PFSK-1 (cell line): ENCODE data around the gene REEP5.

Source experiments
- POLR2AphosphoS5 ChIP-seq: IDR thresholded peaks from 2 replicates; pipeline ENCODE4 v1.6.1; 2012; ENCODE audit warnings: low read depth, mild to moderate bottlenecking, control low read depth, low read length, moderate library complexity
- SIN3A ChIP-seq: IDR thresholded peaks from 2 replicates; pipeline ENCODE4 v1.6.1; 2012; ENCODE audit warnings: mild to moderate bottlenecking, low read length, moderate library complexity, borderline replicate concordance; ENCODE audit not compliant: insufficient read depth
- TAF1 ChIP-seq: IDR thresholded peaks from 2 replicates; pipeline ENCODE4 v1.6.1; 2012; ENCODE audit warnings: low read length, control low read depth, borderline replicate concordance; ENCODE audit not compliant: insufficient read depth
- TF ChIP-seq, protein P1 (sequence below), 2 experiments: IDR thresholded peaks; 2 replicates each; pipeline versions ENCODE4 v1.6.1 to v1.8.0; 2011 to 2012; ENCODE audit warnings: low read depth in 2 of 2, low read length in 2 of 2, control low read depth in 1 of 2, inconsistent platforms in 1 of 2, mild to moderate bottlenecking in 1 of 2, moderate library complexity in 1 of 2; ENCODE audit not compliant: insufficient read depth in 1 of 2

DNA sequence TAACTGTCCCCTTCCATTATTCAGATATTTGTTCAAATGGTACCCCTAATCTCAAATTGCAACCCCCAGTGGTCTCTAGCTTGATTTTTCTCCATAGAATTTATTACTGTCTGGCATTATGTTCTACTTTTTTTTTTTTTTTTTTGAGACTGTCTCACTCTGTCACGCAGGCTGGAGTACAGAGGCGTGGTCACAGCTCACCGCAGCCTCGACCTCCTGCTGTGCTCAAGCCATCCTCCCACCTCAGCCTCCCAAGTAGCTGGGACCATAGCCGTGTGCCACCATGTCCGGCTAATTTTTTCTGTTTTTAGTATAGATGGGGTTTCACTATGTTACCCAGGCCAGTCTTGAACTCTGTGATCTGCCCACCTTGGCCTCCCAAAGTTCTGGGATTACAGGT, 2.0 kb upstream of the REEP5 start:
- TF ChIP-seq TAF1 (no peak), POLR2AphosphoS5 (no peak), SIN3A (no peak)
- TF ChIP-seq, protein P1, sequence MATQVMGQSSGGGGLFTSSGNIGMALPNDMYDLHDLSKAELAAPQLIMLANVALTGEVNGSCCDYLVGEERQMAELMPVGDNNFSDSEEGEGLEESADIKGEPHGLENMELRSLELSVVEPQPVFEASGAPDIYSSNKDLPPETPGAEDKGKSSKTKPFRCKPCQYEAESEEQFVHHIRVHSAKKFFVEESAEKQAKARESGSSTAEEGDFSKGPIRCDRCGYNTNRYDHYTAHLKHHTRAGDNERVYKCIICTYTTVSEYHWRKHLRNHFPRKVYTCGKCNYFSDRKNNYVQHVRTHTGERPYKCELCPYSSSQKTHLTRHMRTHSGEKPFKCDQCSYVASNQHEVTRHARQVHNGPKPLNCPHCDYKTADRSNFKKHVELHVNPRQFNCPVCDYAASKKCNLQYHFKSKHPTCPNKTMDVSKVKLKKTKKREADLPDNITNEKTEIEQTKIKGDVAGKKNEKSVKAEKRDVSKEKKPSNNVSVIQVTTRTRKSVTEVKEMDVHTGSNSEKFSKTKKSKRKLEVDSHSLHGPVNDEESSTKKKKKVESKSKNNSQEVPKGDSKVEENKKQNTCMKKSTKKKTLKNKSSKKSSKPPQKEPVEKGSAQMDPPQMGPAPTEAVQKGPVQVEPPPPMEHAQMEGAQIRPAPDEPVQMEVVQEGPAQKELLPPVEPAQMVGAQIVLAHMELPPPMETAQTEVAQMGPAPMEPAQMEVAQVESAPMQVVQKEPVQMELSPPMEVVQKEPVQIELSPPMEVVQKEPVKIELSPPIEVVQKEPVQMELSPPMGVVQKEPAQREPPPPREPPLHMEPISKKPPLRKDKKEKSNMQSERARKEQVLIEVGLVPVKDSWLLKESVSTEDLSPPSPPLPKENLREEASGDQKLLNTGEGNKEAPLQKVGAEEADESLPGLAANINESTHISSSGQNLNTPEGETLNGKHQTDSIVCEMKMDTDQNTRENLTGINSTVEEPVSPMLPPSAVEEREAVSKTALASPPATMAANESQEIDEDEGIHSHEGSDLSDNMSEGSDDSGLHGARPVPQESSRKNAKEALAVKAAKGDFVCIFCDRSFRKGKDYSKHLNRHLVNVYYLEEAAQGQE (IDR thresholded peaks at IDR 0.05; ENCODE audit: insufficient read depth in 1 of 2, low read depth in 2 of 2, low read length in 2 of 2), result no peak
